Measurements from ENCODE around the gene AP1S1.

DNA sequence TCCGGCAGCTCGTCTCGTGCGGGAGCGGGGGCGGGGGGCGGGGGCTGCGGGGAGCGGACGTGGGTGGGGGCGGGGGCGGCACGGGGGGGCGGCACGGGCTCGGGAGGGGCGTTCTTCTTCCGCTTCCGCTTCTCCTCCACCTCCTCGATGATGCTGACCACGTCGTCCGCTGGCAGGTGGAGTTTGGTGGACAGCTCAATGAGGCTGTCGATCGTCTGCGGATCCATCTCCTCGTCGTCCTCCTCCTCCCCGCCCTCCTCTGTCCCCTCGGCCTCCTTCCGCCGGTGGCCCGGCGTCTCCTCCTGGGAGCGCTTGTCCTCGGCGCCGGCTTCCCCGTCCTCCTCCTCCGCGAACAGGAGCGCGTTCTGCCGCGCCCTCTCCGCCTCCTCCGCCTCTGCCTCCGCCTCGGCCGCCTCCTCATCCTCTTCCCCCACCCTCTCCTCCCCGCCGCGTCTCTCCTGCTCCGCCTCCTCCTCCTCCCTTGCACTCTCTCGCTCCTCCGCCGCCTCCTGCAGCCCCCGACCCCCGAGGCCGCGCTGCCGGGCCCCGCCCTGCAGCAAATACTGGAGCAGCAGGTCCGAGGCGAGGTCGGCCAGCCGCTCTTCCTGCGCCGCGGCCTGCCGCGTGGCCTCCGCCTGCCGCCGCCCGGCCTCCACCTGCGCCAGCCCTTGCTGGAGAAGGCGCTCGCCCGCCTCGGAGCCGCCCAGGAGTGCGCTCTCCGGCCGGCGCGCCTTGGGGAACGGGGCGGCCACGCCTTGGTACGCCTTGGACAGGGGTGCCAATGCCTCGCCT lies 9.2 kb downstream of the AP1S1 start:
- TF ChIP-seq, protein P1, sequence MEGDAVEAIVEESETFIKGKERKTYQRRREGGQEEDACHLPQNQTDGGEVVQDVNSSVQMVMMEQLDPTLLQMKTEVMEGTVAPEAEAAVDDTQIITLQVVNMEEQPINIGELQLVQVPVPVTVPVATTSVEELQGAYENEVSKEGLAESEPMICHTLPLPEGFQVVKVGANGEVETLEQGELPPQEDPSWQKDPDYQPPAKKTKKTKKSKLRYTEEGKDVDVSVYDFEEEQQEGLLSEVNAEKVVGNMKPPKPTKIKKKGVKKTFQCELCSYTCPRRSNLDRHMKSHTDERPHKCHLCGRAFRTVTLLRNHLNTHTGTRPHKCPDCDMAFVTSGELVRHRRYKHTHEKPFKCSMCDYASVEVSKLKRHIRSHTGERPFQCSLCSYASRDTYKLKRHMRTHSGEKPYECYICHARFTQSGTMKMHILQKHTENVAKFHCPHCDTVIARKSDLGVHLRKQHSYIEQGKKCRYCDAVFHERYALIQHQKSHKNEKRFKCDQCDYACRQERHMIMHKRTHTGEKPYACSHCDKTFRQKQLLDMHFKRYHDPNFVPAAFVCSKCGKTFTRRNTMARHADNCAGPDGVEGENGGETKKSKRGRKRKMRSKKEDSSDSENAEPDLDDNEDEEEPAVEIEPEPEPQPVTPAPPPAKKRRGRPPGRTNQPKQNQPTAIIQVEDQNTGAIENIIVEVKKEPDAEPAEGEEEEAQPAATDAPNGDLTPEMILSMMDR (IDR thresholded peaks at IDR 0.05): no peak
- no peak for TF ChIP-seq POLR2A (IDR thresholded peaks at IDR 0.05)

Data from heart left ventricle (tissue), 13 donors.